HUES6 (cell line): ENCODE measurements around the gene GADD45A.
"Not testable (repeated sequence)": the region's sequence is repeated elsewhere in the genome, so short reads cannot be mapped to it uniquely, and the experiment has no call there.

Experiments used
- H3K27ac ChIP-seq: 2 replicates; pipeline ENCODE4 v1.7.0; 2013; ENCODE audit warnings: low read depth, mild to moderate bottlenecking, low read length, inconsistent platforms
- H3K27me3 ChIP-seq: 2 replicates; pipeline ENCODE4 v1.6.1; 2013; ENCODE audit warnings: low read length; ENCODE audit not compliant: control insufficient read depth, insufficient read depth
- H3K36me3 ChIP-seq: 2 replicates; pipeline ENCODE4 v1.6.1; 2013; ENCODE audit warnings: low read length; ENCODE audit not compliant: control insufficient read depth, insufficient read depth
- H3K4me1 ChIP-seq: 2 replicates; pipeline ENCODE4 v1.6.1; 2013; ENCODE audit warnings: low read length; ENCODE audit not compliant: control insufficient read depth, insufficient read depth
- H3K4me3 ChIP-seq: 2 replicates; pipeline ENCODE4 v1.5.1; 2013; ENCODE audit warnings: low read depth, low read length
- H3K9ac ChIP-seq: one replicate; pipeline ENCODE4 v1.6.1; 2013; ENCODE audit warnings: mild to moderate bottlenecking, low read length
- H3K9me3 ChIP-seq: 2 replicates; pipeline ENCODE4 v1.6.1; 2013; ENCODE audit warnings: low read depth, low read length; ENCODE audit not compliant: control insufficient read depth, insufficient read depth

GADD45A gene

DNA sequence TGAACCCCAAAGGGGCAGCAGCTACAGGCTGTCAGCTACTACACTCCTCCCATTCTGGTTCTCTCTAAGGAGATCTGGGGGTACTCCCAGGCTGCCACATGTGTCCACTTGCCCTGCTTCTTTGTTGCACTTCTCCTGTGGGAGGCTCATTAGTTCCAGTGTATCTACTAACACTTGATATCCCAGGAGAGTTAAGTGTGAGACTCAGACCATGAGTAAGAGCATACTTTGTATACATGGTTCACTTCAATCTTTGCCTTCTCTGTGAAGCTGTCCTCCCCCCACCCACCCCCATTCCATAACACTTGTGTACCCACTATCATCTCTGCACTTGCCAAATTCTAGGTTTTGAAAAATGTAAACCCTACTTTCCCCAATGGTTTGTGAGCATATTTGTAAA lies 34.9 kb upstream of the GADD45A start:
- Histone ChIP-seq H3K9ac (no peak overlapping the region), H3K27me3 (no peaks in the 10 kb centered on the region), H3K9me3 (no peaks in the 10 kb centered on the region), H3K4me3 (no peak overlapping the region), H3K27ac (no peak overlapping the region), H3K4me1 (peaks cover 18% of the 10 kb centered on the region), H3K36me3 (no peaks in the 10 kb centered on the region)

GRCh38 chr1:67651031-67651430 lies 34.0 kb upstream of the GADD45A start:
- H3K9me3 ChIP-seq: no peaks in the 10 kb centered on the region
- no peaks in the 10 kb centered on the region for H3K36me3 ChIP-seq

DNA sequence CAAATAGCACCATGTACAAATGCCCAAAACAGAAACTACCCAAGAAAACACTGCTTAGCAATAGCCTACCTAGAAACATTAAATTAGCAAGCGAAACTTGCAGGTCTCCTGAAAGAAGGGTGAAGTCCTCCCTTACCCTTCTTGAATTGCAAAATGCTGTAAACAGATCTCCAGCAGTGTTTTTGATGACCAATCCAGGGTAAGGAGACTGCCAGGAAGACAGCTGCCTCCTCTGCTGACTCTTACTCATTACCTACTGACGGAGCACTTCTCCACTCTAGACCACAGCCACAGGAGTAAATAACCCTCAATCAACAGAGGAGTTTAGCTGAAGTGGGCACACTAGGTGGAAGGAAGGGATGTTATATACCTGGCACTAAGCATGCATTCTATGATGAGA lies 32.2 kb upstream of the GADD45A start:
- Histone ChIP-seq H3K27ac (no peak overlapping the region), H3K27me3 (no peaks in the 10 kb centered on the region), H3K4me3 (no peak overlapping the region), H3K4me1 (no peaks in the 10 kb centered on the region; the same call in 1 of the 2 replicates), H3K9ac (no peak overlapping the region), H3K9me3 (no peaks in the 10 kb centered on the region), H3K36me3 (no peaks in the 10 kb centered on the region)

More at GRCh38 chr1:67651031-67651430, 34.0 kb upstream of the GADD45A start:
- no peak overlapping the region for H3K4me3 ChIP-seq
- H3K4me1 ChIP-seq: peaks cover 15% of the 10 kb centered on the region
- H3K27ac ChIP-seq: no peak overlapping the region
- no peak overlapping the region for H3K9ac ChIP-seq
- no peaks in the 10 kb centered on the region for H3K27me3 ChIP-seq

- H3K9ac ChIP-seq: no peak overlapping the region
- H3K27me3 ChIP-seq: no peaks in the 10 kb centered on the region
- H3K4me3 ChIP-seq: no peak overlapping the region
- H3K4me1 ChIP-seq: no peaks in the 10 kb centered on the region; the same call in 1 of the 2 replicates
- no peaks in the 10 kb centered on the region for H3K36me3 ChIP-seq
- H3K9me3 ChIP-seq: no peaks in the 10 kb centered on the region
- H3K27ac ChIP-seq: no peak overlapping the region
Measured at GRCh38 chr1:67653304-67653703, 31.7 kb upstream of the GADD45A start.

- Histone ChIP-seq H3K4me3 (no peak overlapping the region), H3K9ac (no peak overlapping the region), H3K36me3 (no peaks in the 10 kb centered on the region), H3K27me3 (no peaks in the 10 kb centered on the region), H3K4me1 (no peaks in the 10 kb centered on the region; the same call in 1 of the 2 replicates), H3K9me3 (no peaks in the 10 kb centered on the region), H3K27ac (no peak overlapping the region)
Measured at GRCh38 chr1:67655581-67655980, 29.4 kb upstream of the GADD45A start.

- not testable (repeated sequence) for H3K36me3 ChIP-seq, H3K9me3 ChIP-seq, H3K27me3 ChIP-seq, H3K27ac ChIP-seq, H3K9ac ChIP-seq, H3K4me3 ChIP-seq, H3K4me1 ChIP-seq
Measured at GRCh38 chr1:67657152-67657551, 27.8 kb upstream of the GADD45A start.

DNA sequence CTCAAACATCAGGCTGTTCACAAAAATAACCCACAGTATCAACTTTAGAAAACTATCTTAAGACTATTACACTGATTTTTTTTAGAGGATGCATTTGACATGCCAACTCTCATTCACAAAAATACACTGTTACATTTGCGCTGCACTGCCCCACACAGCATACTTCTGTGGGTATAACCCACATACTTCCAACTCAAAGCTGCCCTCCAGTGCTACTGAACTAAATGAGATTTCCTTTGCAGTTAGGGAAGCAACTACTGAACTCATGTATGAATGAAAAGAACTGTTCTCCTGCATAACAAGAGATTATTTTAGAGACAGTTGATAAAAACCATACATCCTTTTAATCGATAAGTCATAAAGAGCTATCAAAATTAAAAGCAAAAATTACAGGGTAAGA lies 25.8 kb upstream of the GADD45A start:
- no peaks in the 10 kb centered on the region for H3K36me3 ChIP-seq
- no peak overlapping the region for H3K27ac ChIP-seq
- H3K27me3 ChIP-seq: no peaks in the 10 kb centered on the region; the same call in 1 of the 2 replicates
- no peaks in the 10 kb centered on the region for H3K4me1 ChIP-seq
- no peak overlapping the region for H3K9ac ChIP-seq
- H3K4me3 ChIP-seq: no peak overlapping the region
- H3K9me3 ChIP-seq: no peaks in the 10 kb centered on the region

GRCh38 chr1:67662884-67663283 lies 22.1 kb upstream of the GADD45A start:
- no peaks in the 10 kb centered on the region for H3K4me1 ChIP-seq
- no peak overlapping the region for H3K4me3 ChIP-seq
- H3K36me3 ChIP-seq: no peaks in the 10 kb centered on the region
- H3K9ac ChIP-seq: no peak overlapping the region
- no peaks in the 10 kb centered on the region; the same call in 1 of the 2 replicates for H3K27me3 ChIP-seq
- no peaks in the 10 kb centered on the region for H3K9me3 ChIP-seq
- no peak overlapping the region for H3K27ac ChIP-seq

GRCh38 chr1:67664048-67664447 lies 21.0 kb upstream of the GADD45A start:
- Histone ChIP-seq H3K4me1 (no peaks in the 10 kb centered on the region), H3K27me3 (no peaks in the 10 kb centered on the region; the same call in 1 of the 2 replicates), H3K36me3 (no peaks in the 10 kb centered on the region), H3K27ac (no peak overlapping the region), H3K9me3 (no peaks in the 10 kb centered on the region), H3K9ac (no peak overlapping the region), H3K4me3 (no peak overlapping the region)

DNA sequence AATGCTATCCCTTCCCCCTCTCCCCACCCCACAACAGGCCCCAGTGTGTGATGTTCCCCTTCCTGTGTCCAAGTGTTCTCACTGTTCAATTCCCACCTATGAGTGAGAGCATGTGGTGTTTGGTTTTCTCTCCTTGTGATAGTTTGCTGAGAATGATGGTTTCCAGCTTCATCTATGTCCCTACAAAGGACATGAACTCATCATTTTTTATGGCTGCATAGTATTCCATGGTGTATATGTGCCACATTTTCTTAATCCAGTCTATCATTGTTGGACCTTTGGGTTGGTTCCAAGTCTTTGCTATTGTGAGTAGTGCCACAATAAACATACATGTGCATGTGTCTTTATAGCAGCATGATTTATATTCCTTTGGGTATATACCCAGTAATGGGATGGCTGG lies 19.7 kb upstream of the GADD45A start:
- H3K27ac ChIP-seq, H3K27me3 ChIP-seq, H3K36me3 ChIP-seq, H3K9me3 ChIP-seq, H3K4me3 ChIP-seq, H3K9ac ChIP-seq, H3K4me1 ChIP-seq: not testable (repeated sequence)

DNA sequence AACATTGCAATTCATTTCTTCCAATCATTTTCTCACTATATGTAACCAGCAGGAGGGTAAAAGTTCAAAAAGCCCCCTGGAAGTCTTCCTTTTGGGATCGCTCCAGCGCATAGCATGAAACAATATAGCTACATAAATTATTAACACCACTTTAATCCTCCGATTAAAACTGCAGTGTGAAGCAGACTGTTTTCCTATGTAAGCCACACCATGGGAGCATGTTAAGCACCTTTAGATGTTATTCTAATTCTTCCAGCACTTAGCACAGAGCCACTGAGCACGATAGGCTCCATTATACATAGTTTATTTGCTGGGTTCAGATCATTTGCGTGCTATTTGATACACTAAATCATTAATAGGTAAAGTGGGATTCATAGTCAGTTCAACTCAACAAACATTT lies 18.4 kb upstream of the GADD45A start:
- H3K9me3 ChIP-seq: no peaks in the 10 kb centered on the region
- no peak overlapping the region for H3K4me3 ChIP-seq
- no peak overlapping the region for H3K9ac ChIP-seq
- H3K27me3 ChIP-seq: no peaks in the 10 kb centered on the region
- no peaks in the 10 kb centered on the region for H3K36me3 ChIP-seq
- H3K27ac ChIP-seq: no peak overlapping the region
- H3K4me1 ChIP-seq: no peaks in the 10 kb centered on the region

DNA sequence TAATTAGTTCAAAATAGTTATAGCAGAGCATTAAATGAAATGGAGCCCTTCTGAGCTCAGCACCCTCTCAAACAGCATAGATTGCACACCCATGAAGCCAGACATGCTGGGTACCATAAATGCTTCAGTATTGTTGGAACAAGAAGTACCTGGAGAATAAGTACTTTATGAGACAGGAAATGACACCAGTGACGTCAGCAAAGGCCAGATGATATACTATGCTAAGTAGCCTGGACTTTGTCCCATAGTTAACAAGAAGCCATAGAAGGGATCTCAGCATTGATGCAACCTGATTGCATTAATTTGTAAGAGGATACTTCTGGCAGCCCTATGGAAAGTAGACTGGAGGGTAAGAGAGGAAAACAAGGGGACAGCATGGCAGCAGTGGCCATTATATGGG lies 16.3 kb upstream of the GADD45A start:
- Histone ChIP-seq H3K9me3 (no peaks in the 10 kb centered on the region), H3K27ac (no peak overlapping the region), H3K36me3 (no peaks in the 10 kb centered on the region), H3K9ac (no peak overlapping the region), H3K27me3 (no peaks in the 10 kb centered on the region), H3K4me3 (no peak overlapping the region), H3K4me1 (no peaks in the 10 kb centered on the region)
